Measurements from ENCODE around the gene PCK2. TPM values are rescaled to one million over a fixed set of nuclear protein-coding genes. Genes with fewer than 3 reads are reported as not detected.

PCK2 gene
- total RNA-seq, 4 donors from 2014 or later: 9.1 to 20.7 (median 12.5) TPM

DNA sequence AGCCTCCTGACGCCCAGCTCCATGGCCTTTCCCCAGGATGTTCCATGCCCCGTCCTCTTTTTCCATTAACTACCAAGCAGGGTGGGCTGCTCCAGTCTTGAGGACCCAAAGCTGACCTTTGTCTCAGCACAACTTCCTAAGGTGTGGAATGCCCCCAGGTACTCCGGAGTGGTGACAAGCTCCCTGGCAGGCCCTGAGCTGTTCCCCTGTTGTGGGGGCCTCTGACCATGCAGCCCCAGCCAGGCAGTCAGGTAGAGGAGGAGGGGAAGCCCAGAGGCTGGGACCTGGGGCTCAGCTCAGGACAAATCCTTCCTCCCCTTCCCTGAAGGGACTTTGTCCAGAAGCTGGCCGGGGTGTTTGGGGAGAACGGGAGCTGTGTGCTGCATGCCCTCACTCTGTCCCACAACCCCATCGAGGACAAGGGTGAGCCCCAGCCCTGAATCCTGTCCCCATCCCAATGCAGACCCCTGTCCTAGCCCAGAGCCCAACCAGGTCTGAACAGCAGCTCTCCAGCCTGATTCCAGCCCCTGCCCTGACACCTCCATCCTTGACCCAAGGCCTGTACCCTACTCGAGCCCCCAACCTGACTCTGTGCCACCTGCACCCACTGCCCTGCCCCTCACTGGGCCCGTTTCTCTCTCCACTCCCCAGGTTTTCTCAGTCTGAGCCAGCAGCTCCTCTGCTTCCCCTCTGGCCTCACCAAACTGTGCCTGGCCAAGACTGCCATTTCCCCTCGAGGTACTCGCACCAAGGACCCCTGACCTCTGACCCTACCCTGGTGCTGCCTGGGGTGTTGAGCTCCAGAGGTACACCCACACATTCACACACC is 37.9 kb upstream of the PCK2 start:
- no peaks in the 10 kb centered on the region for H3K36me3 ChIP-seq
- intact Hi-C loops (cut with DNase I): no loop called here
- TF ChIP-seq CTCF (IDR thresholded peaks at IDR 0.05): no peak
- no peak for TF ChIP-seq POLR2AphosphoS5 (IDR thresholded peaks at IDR 0.05)
- TF ChIP-seq POLR2A (IDR thresholded peaks at IDR 0.05; ENCODE audit: low read depth): no peak
- no peak for TF ChIP-seq EP300 (IDR thresholded peaks at IDR 0.05)
- 75% methylated on average over 9 of the region's 10 CpGs for WGBS
- no peak overlapping the region for H3K27ac ChIP-seq (replicated peaks in 1 of 4)
- no peaks in the 10 kb centered on the region for H3K9me3 ChIP-seq
- H3K27me3 ChIP-seq: peaks cover 0 to 16% (median 0%) of the 10 kb centered on the region in 4 donors
- no peak for DNase-seq (ENCODE audit: extremely low spot score)
- no peak overlapping the region for H3K4me3 ChIP-seq
- peaks cover 12 to 28% (median 22%) of the 10 kb centered on the region in 4 donors for H3K4me1 ChIP-seq

- WGBS: 83% methylated on average over 8 of the region's 8 CpGs
- H3K9me3 ChIP-seq: no peaks in the 10 kb centered on the region
- no peaks in the 10 kb centered on the region for H3K36me3 ChIP-seq
- peaks cover 0 to 16% (median 0%) of the 10 kb centered on the region in 4 donors for H3K27me3 ChIP-seq
- TF ChIP-seq POLR2A (IDR thresholded peaks at IDR 0.05; ENCODE audit: low read depth): no peak
- TF ChIP-seq CTCF (IDR thresholded peaks at IDR 0.05): no peak
- no peak for TF ChIP-seq EP300 (IDR thresholded peaks at IDR 0.05)
- TF ChIP-seq POLR2AphosphoS5 (IDR thresholded peaks at IDR 0.05): no peak
- no peak overlapping the region for H3K27ac ChIP-seq (replicated peaks in 1 of 4)
- DNase-seq (ENCODE audit: extremely low spot score): no peak
- H3K4me1 ChIP-seq: peaks cover 9 to 22% (median 16%) of the 10 kb centered on the region in 4 donors
- no peak overlapping the region for H3K4me3 ChIP-seq
- intact Hi-C loops (cut with DNase I): no loop called here
Measured at GRCh38 chr14:24056800-24057184, 37.3 kb upstream of the PCK2 start.

DNA sequence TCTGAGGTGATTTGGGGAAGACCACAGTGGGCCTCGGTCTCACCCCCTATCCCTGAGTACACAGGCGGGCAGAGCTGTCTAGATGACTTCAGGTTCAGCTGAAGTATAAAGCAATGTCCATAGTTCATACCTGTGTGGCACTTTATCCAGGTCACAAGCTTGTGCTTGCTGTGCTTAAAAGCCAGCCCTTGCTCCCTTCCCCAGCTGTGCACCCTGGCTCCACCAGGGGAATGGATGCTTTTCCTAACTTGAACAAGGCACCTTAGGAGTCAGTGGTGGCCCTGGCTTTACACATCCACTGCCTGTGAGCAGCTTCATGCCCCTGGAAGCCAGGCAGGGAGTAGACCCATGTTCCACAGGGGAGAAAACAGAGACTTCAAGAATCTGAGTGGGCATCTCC is 36.8 kb upstream of the PCK2 start:
- H3K27ac ChIP-seq (replicated peaks in 1 of 4): no peak overlapping the region
- no peak for DNase-seq (ENCODE audit: extremely low spot score)
- TF ChIP-seq POLR2A (IDR thresholded peaks at IDR 0.05; ENCODE audit: low read depth) (no peak), CTCF (IDR thresholded peaks at IDR 0.05) (no peak), POLR2AphosphoS5 (IDR thresholded peaks at IDR 0.05) (no peak), EP300 (IDR thresholded peaks at IDR 0.05) (no peak)

DNA sequence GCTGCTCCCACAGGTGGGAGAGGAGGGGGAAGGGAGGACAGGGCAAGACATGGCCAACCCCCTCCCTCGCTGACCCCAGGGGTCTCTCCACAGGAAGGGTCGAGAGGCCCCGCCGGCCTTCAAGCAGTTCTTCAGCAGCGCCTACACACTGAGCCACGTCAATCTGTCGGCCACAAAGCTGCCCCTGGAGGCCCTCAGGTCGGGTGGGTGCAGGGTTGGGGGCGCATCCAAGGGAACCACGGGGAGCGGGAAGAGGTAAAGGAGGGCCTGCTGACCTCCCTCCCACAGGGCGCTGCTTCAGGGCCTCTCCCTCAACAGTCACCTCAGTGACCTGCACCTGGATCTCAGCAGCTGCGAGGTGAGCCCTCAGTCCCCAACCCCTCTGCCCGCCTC is 36.2 kb upstream of the PCK2 start:
- Histone ChIP-seq H3K4me1 (peaks cover 0 to 11% (median 5%) of the 10 kb centered on the region in 4 donors), H3K4me3 (no peak overlapping the region), H3K9me3 (no peaks in the 10 kb centered on the region), H3K27ac (replicated peaks in 1 of 4) (no peak overlapping the region), H3K27me3 (peaks cover 0 to 16% (median 0%) of the 10 kb centered on the region in 4 donors), H3K36me3 (no peaks in the 10 kb centered on the region)
- intact Hi-C loops (cut with DNase I): loop anchor here (2.0 kb wide), 2 partner anchors 33 to 51 kb away; no protein-coding TSS in a partner anchor
- DNase-seq (ENCODE audit: extremely low spot score): no peak
- 53% methylated on average over 3 of the region's 14 CpGs for WGBS
- no peak for TF ChIP-seq CTCF (IDR thresholded peaks at IDR 0.05)

More for the DNA sequence above, 36.8 kb upstream of the PCK2 start:
- Histone ChIP-seq H3K4me3 (no peak overlapping the region), H3K27me3 (peaks cover 0 to 16% (median 0%) of the 10 kb centered on the region in 4 donors), H3K9me3 (no peaks in the 10 kb centered on the region), H3K36me3 (no peaks in the 10 kb centered on the region), H3K4me1 (peaks cover 5 to 17% (median 11%) of the 10 kb centered on the region in 4 donors)
- 100% methylated on average over 2 of the region's 2 CpGs for WGBS
- intact Hi-C loops (cut with DNase I): no loop called here
